ENCODE data around the gene CCDC9. TPM values are rescaled to one million over a fixed set of nuclear protein-coding genes. Genes with fewer than 3 reads are reported as not detected.

CCDC9 gene
- total and polyA plus RNA-seq, 2 of the 8 experiments (the other 6 are each of a cell fraction or from before 2014, with no cell fraction given) = 3.7 to 29.8 TPM

GRCh38 chr19:47274071-47274890, 18.0 kb downstream of the CCDC9 start, which contains the start of gene INAFM1:
Gene INAFM1, plus strand, starts transcription at chr19:47274885. Its CDS starts 35 bp downstream, at chr19:47274920.
- peak within 1 kb of the TSS; percentile 91 for H2BK5ac ChIP-seq (ENCODE audit: low read depth, low read length)
- peak within 1 kb of the TSS; percentile 92 for H3K27ac ChIP-seq (ENCODE audit: low read depth, low read length)
- peak within 1 kb of the TSS; percentile 6; the same call in 1 of the 2 replicates for H2AFZ ChIP-seq (ENCODE audit: low read length)
- H3K9me3 ChIP-seq (ENCODE audit: insufficient read depth in 2 of 2, low read depth in 1 of 2, low read length in 1 of 2) = no peaks in the 10 kb centered on the region
- 2% methylated on average over 25 of the region's 72 CpGs; no CpG with 5 or more reads in 1 of the 2 experiments for WGBS, 2 experiments (ENCODE audit: extremely low coverage in 1 of 2, insufficient coverage in 1 of 2, insufficient read length in 1 of 2, insufficient replicate concordance in 2 of 2, low coverage in 1 of 2, low lambda C conversion rate in 2 of 2, missing lambda C conversion rate in 1 of 2)
- no peak within 1 kb of the TSS for H2AK5ac ChIP-seq (ENCODE audit: low read depth, low read length)
- ChIA-PET POLR2A (ENCODE audit: partially characterized antibody) (interaction anchor here (0.7 to 3.6 kb wide), 19 partner anchors 9 to 232 kb away, joined by 3 to 29 read pairs (median 4); partner anchors contain the start of genes CCDC9 and ZC3H4), CTCF (ENCODE audit: partially characterized antibody) (interaction anchor here (0.6 to 2.4 kb wide), 4 partner anchors 10 to 434 kb away, joined by 3 to 17 read pairs (median 4); no protein-coding TSS in a partner anchor)
- H3K56ac ChIP-seq (replicated peaks; ENCODE audit: insufficient read length, low read depth, low read length) = peak within 1 kb of the TSS; percentile 77
- H3K79me2 ChIP-seq (ENCODE audit: control insufficient read depth in 1 of 2, insufficient read depth in 2 of 2, low read length in 2 of 2) = no peaks in the 10 kb centered on the region
- peak; percentile 87 to 100 for DNase-seq (ENCODE audit: low read depth in 1 of 2, low spot score in 2 of 2)
- H2BK12ac ChIP-seq (ENCODE audit: low read depth, low read length) = peak within 1 kb of the TSS; percentile 68; the same call in 1 of the 2 replicates
- H2BK15ac ChIP-seq (ENCODE audit: low read length) = peak within 1 kb of the TSS; percentile 92; the same call in 1 of the 2 replicates
- peak within 1 kb of the TSS; percentile 72 to 84 (median 79) for H3K4me3 ChIP-seq (ENCODE audit: extremely low read depth in 1 of 4, insufficient read depth in 2 of 4, low read depth in 3 of 4, low read length in 4 of 4)
- H4K8ac ChIP-seq (ENCODE audit: extremely low read depth, insufficient read depth, low read length) = peak within 1 kb of the TSS; percentile 90
- FAIRE-seq = no peak
- peak within 1 kb of the TSS; percentile 11 for H4K91ac ChIP-seq (replicated peaks; ENCODE audit: insufficient read length, low read length)
- H3K23ac ChIP-seq (ENCODE audit: insufficient read length) = no peak within 1 kb of the TSS
- peak within 1 kb of the TSS; percentile 63 for H4K5ac ChIP-seq (ENCODE audit: insufficient read length, low read depth, low read length)
- no peak within 1 kb of the TSS for H2BK20ac ChIP-seq (ENCODE audit: low read length)
- H4K20me1 ChIP-seq (replicated peaks in 1 of 2; ENCODE audit: control insufficient read depth in 1 of 2, insufficient read depth in 2 of 2, low read length in 2 of 2) = peaks cover 0 to 11% of the 10 kb centered on the region in 2 experiments
- H3K18ac ChIP-seq (ENCODE audit: extremely low read depth, low read length) = peak within 1 kb of the TSS; percentile 93
- peaks cover 25% of the 10 kb centered on the region for H3K23me2 ChIP-seq (ENCODE audit: low read depth, low read length)
- H3K4ac ChIP-seq (replicated peaks; ENCODE audit: insufficient read length, low read depth, low read length) = no peak within 1 kb of the TSS
- H3K9ac ChIP-seq (replicated peaks in 1 of 4; ENCODE audit: extremely low read depth in 1 of 4, low read depth in 3 of 4, low read length in 3 of 4) = peak within 1 kb of the TSS; percentile 55 to 89 (median 82)
- H3K79me1 ChIP-seq (ENCODE audit: low read depth, low read length) = no peaks in the 10 kb centered on the region; the same call in 1 of the 2 replicates
- peaks cover 0 to 10% (median 6%) of the 10 kb centered on the region in 4 experiments; a peak in 5 of 7 replicates for H3K27me3 ChIP-seq (replicated peaks in 1 of 4; ENCODE audit: control insufficient read depth in 3 of 4, extremely low read depth in 1 of 4, insufficient read depth in 3 of 4, low read length in 3 of 4)
- peak within 1 kb of the TSS; percentile 82 to 86 for H3K4me2 ChIP-seq (ENCODE audit: insufficient read depth in 1 of 2, low read depth in 2 of 2, low read length in 2 of 2)
- H2BK120ac ChIP-seq (replicated peaks; ENCODE audit: low read depth, low read length) = no peak within 1 kb of the TSS
- H3K14ac ChIP-seq (ENCODE audit: insufficient read length) = no peak within 1 kb of the TSS
- H3K4me1 ChIP-seq (replicated peaks in 1 of 4; ENCODE audit: control insufficient read depth in 3 of 4, insufficient read depth in 4 of 4, low read length in 3 of 4) = peaks cover 0 to 19% (median 8%) of the 10 kb centered on the region in 4 experiments; a peak in 6 of 7 replicates
- H3K36me3 ChIP-seq (ENCODE audit: control insufficient read depth in 2 of 4, insufficient read depth in 4 of 4, low read length in 3 of 4) = peaks cover 0 to 9% (median 2%) of the 10 kb centered on the region in 4 experiments; a peak in 3 of 8 replicates
- TF ChIP-seq RFX5 (IDR thresholded peaks at IDR 0.05; ENCODE audit: borderline replicate concordance, low read depth, low read length) = no peak
- no peak for TF ChIP-seq SIX5 (IDR thresholded peaks at IDR 0.05; ENCODE audit: low read depth, low read length)
- TF ChIP-seq TBP (IDR thresholded peaks at IDR 0.05; ENCODE audit: low read depth, low read length) = peak; percentile 16; the same call in 1 of the 2 replicates
- no peak for TF ChIP-seq E2F6 (IDR thresholded peaks at IDR 0.05)
- no peak for TF ChIP-seq TEAD4 (IDR thresholded peaks at IDR 0.05; ENCODE audit: low read depth, low read length)
- peak in 1 of 2 experiments; percentile 28; a peak in 1 of 3 replicates for TF ChIP-seq POLR2A (IDR thresholded peaks at IDR 0.05; ENCODE audit: control extremely low read depth in 1 of 2, low read depth in 2 of 2, low read length in 2 of 2)
- no peak for TF ChIP-seq SUZ12 (IDR thresholded peaks at IDR 0.05; ENCODE audit: low read length)
- no peak for TF ChIP-seq MAFK (IDR thresholded peaks at IDR 0.05; ENCODE audit: low read depth, low read length)
- TF ChIP-seq JUND (IDR thresholded peaks at IDR 0.05; ENCODE audit: low read length) = no peak
- no peak for TF ChIP-seq CEBPB (IDR thresholded peaks at IDR 0.05; ENCODE audit: low read depth, low read length)
- no peak for TF ChIP-seq JUN (IDR thresholded peaks at IDR 0.05; ENCODE audit: low read depth, low read length)

All from H1 (cell line).